ENCODE measurements around the gene TIAM1. TPM values are rescaled to one million over a fixed set of nuclear protein-coding genes. Genes with fewer than 3 reads are reported as not detected.

Gene TIAM1
- total RNA-seq, 1 donor from 2014 or later, result 8.4 TPM

DNA sequence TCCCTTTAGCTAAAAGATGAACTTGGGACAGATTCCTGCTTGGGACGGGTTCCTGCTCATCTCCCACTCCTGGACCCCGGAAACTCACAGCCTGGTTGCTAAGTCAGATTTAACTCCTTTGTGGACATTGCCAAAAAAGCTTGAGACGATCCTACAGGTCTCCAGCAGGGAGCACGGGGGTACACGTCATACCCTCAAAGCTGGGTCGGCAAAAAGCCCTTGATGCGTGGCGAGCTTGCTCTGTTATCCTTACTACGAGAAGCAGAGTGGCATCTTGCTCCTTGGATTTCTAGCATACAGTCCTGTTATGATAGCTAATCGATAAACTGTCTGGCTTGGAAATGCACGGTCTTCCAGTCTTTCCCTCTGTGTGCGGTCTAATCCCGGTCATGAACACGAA is 244.9 kb downstream of the TIAM1 start:
- FAIRE-seq, result no peak
- Histone ChIP-seq H3K36me3 (ENCODE audit: control insufficient read depth, insufficient read depth, low read length) (no peaks in the 10 kb centered on the region), H3K4me3 (ENCODE audit: low read depth, low read length) (no peak overlapping the region), H3K27me3 (ENCODE audit: control insufficient read depth, insufficient read depth, low read length) (no peaks in the 10 kb centered on the region)
- DNase-seq (ENCODE audit: low read depth), result no peak
- TF ChIP-seq, protein P1, sequence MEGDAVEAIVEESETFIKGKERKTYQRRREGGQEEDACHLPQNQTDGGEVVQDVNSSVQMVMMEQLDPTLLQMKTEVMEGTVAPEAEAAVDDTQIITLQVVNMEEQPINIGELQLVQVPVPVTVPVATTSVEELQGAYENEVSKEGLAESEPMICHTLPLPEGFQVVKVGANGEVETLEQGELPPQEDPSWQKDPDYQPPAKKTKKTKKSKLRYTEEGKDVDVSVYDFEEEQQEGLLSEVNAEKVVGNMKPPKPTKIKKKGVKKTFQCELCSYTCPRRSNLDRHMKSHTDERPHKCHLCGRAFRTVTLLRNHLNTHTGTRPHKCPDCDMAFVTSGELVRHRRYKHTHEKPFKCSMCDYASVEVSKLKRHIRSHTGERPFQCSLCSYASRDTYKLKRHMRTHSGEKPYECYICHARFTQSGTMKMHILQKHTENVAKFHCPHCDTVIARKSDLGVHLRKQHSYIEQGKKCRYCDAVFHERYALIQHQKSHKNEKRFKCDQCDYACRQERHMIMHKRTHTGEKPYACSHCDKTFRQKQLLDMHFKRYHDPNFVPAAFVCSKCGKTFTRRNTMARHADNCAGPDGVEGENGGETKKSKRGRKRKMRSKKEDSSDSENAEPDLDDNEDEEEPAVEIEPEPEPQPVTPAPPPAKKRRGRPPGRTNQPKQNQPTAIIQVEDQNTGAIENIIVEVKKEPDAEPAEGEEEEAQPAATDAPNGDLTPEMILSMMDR (IDR thresholded peaks at IDR 0.05; ENCODE audit: insufficient read depth, low read length, severe bottlenecking), result no peak

DNA sequence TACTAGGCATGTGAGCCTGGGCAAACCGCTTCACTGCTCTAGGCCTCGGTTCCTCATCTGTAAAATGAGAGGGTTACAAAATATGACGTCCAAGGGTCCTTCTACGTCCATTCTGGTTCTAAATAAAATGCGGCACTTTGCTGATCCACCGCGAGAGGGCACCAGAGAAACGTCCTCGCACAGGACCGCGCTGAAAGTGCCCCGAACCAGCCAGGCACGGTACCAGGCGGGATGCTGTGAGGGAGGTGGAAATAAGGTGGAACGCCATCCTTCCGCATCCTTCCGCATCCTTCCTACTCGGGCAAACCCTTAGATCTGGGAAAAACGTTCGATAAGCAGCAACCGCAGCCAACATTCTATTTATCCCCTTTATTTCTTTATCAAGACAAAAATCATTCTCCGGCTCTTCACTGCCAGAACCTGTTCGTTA is 245.5 kb downstream of the TIAM1 start:
- no peak overlapping the region for H3K4me3 ChIP-seq (ENCODE audit: low read depth, low read length)
- no peaks in the 10 kb centered on the region for H3K27me3 ChIP-seq (ENCODE audit: control insufficient read depth, insufficient read depth, low read length)
- H3K36me3 ChIP-seq (ENCODE audit: control insufficient read depth, insufficient read depth, low read length), result no peaks in the 10 kb centered on the region
- FAIRE-seq, result no peak
- TF ChIP-seq, protein P1 (IDR thresholded peaks at IDR 0.05; ENCODE audit: insufficient read depth, low read length, severe bottlenecking), result peak; percentile 87
- DNase-seq (ENCODE audit: low read depth), result peak; percentile 40

DNA sequence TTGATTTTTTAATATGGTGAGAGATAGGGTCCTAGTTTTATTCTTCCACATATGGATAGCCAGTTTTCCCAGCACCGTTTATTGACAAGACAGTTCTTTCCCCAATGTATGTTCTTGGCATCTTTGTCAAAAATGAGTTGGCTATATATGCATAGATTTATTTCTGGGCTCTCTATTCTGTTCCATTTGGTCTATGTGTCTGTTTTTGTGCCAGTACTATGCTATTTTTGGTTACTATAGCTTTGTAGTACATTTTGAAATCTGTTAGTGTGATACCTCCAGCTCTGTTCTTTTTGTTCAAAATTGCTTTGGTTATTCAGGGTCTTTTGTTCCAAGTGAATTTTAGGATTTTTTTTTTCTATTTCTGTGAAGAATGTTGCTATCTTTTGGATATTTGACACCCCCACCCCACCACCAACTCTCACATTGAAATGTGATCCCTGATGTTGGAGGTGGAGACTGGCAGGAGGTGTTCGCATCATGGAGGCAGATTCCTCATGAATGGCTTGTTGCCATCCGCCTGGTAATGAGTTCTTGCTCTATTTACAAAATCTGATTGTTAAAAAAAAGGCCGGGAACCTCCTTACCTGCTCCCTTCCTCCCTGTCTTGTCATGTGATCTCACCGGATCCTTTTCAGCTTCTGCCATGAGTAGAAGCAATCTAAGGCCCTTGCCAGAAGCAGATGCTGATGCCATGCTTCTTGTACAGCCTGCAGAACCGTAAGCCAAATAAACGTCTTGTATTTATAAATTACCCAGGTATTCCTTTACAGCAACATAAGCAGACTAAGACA is 251.0 kb downstream of the TIAM1 start:
- DNase-seq (ENCODE audit: low read depth) (no peak), FAIRE-seq (no peak)
- Histone ChIP-seq H3K27me3 (ENCODE audit: control insufficient read depth, insufficient read depth, low read length) (no peaks in the 10 kb centered on the region), H3K36me3 (ENCODE audit: control insufficient read depth, insufficient read depth, low read length) (no peaks in the 10 kb centered on the region), H3K4me3 (ENCODE audit: low read depth, low read length) (no peak overlapping the region)
- TF ChIP-seq, protein P1 (IDR thresholded peaks at IDR 0.05; ENCODE audit: insufficient read depth, low read length, severe bottlenecking), result no peak

DNA sequence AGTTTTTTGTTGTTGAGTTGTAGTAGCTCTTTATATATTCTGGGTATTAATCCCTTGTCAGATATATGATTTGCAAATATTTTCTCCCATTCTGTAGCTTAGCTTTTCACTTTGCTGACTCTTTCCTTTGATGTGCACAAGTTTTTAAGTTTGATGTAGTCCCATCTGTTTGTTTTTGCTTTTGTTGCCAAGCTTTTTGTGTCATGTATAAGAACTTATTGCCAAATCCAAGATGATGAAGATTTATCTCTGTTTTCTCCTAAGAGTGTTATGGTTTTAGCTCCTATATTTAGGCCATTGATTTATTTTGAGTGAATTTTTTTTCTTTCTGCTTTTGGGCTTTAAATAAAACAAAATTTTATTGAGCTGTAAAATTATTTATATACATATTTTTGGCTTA is 253.7 kb downstream of the TIAM1 start:
- FAIRE-seq (no peak), DNase-seq (ENCODE audit: low read depth) (no peak)
- TF ChIP-seq, protein P1 (IDR thresholded peaks at IDR 0.05; ENCODE audit: insufficient read depth, low read length, severe bottlenecking), result no peak
- H3K27me3 ChIP-seq (ENCODE audit: control insufficient read depth, insufficient read depth, low read length), result no peaks in the 10 kb centered on the region
- no peaks in the 10 kb centered on the region for H3K36me3 ChIP-seq (ENCODE audit: control insufficient read depth, insufficient read depth, low read length)
- H3K4me3 ChIP-seq (ENCODE audit: low read depth, low read length), result no peak overlapping the region

DNA sequence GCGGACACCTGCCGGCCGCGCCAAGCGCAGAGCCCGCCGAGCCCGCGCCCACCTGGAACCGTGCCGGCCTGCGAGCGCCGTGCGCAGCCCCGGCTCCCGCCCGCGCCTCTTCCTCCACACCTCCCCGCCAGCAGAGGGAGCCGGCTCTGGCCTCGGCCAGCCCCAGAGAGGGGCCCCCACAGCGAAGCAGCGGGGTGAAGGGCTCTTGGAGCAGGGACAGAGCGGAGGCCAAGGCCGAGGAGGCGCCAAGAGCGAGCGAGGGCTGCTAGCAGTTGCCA is 255.6 kb downstream of the TIAM1 start:
- no peak for DNase-seq (ENCODE audit: low read depth)
- TF ChIP-seq, protein P1 (IDR thresholded peaks at IDR 0.05; ENCODE audit: insufficient read depth, low read length, severe bottlenecking), result no peak
- H3K36me3 ChIP-seq (ENCODE audit: control insufficient read depth, insufficient read depth, low read length), result no peaks in the 10 kb centered on the region
- no peak for FAIRE-seq
- no peaks in the 10 kb centered on the region for H3K27me3 ChIP-seq (ENCODE audit: control insufficient read depth, insufficient read depth, low read length)
- no peak overlapping the region for H3K4me3 ChIP-seq (ENCODE audit: low read depth, low read length)

All from bronchial epithelial cell (primary cell).